Transverse colon (tissue), 4 donors: ENCODE measurements around the gene PRRT4. TPM values are rescaled to one million over a fixed set of nuclear protein-coding genes. Genes with fewer than 3 reads are reported as not detected.

Experiments
- DNase-seq: peaks from one replicate; pipeline ENCODE4 v3.0.0-alpha.2; 2019
- H3K27ac ChIP-seq, 4 donors: fragments of 200-600 bp; sonication (generic); 2 replicates each; pipeline ENCODE4 v1.5.1; 2016 to 2018; ENCODE audit warnings: inconsistent platforms in 4 of 4
- H3K27me3 ChIP-seq: fragments of 200-600 bp; sonication (generic); 2 replicates; pipeline ENCODE4 v1.5.1; 2017; ENCODE audit warnings: inconsistent platforms
- H3K36me3 ChIP-seq, 4 donors: fragments of 200-600 bp; sonication (generic); 2 replicates each; pipeline ENCODE4 v1.5.1; 2017 to 2019; ENCODE audit warnings: inconsistent platforms in 4 of 4
- H3K4me1 ChIP-seq, 4 donors: fragments of 200-600 bp; sonication (generic); 2 replicates each; pipeline ENCODE4 v1.5.1; 2017 to 2020; ENCODE audit warnings: inconsistent platforms in 4 of 4
- H3K4me3 ChIP-seq, 4 donors: fragments of 200-600 bp; sonication (generic); 1 replicate in 1 of 4; 2 replicates in 3 of 4; pipeline versions ENCODE4 v1.5.1 to v1.6.1; 2017 to 2019; ENCODE audit warnings: inconsistent platforms in 4 of 4
- H3K9me3 ChIP-seq, 2 donors: fragments of 200-600 bp; sonication (generic); 2 replicates each; pipeline ENCODE4 v1.5.1; 2017 to 2019; ENCODE audit warnings: inconsistent platforms in 2 of 2
- CTCF ChIP-seq, 5 experiments: fragments of 200-600 bp in 3 of 5; fragments of 450-650 bp in 2 of 5; sonication (generic) in 3 of 5; IDR thresholded peaks; 1 replicate in 2 of 5; 2 replicates in 3 of 5; pipeline ENCODE4 v1.5.1; 2016 to 2017; ENCODE audit warnings: antibody characterized with exemption in 5 of 5, inconsistent platforms in 3 of 5, mild to moderate bottlenecking in 2 of 5, moderate library complexity in 1 of 5
- EP300 ChIP-seq: sonication (generic); formaldehyde crosslinking; IDR thresholded peaks from one replicate; pipeline ENCODE4 v1.6.1; 2017; ENCODE audit warnings: antibody characterized with exemption, low read depth
- POLR2A ChIP-seq: fragments of 450-650 bp; IDR thresholded peaks from one replicate; pipeline ENCODE4 v1.6.1; 2016; ENCODE audit warnings: antibody characterized with exemption, mild to moderate bottlenecking, moderate library complexity
- POLR2AphosphoS5 ChIP-seq, 3 donors: sonication (generic); formaldehyde crosslinking; IDR thresholded peaks; one replicate each; pipeline ENCODE4 v1.6.1; 2016; ENCODE audit warnings: antibody characterized with exemption in 3 of 3
- WGBS, 2 donors: methylation state at CpG; one replicate each; pipeline ENCODE4 v1.1.5; 2018; ENCODE audit warnings: low coverage in 1 of 2; 5-methylcytosine and 5-hydroxymethylcytosine counted together
- in situ Hi-C, 4 donors: fragments of 200-750 bp; cut with MboI; loops; one replicate each; pipeline versions ENCODE4 v1.15.0 to v1.15.1; 2017; ENCODE audit warnings: low sequenced_read_pairs in 3 of 4, low pct_ligation_motif_present in 1 of 4, low pct_unique_long_range_greater_than_20kb in 1 of 4
- intact Hi-C: fragments of 100-400 bp; cut with DNase I; formaldehyde crosslinking; loops from one replicate; pipeline ENCODE4 v1.15.1; 2023; ENCODE audit warnings: low total_unique reads
- total RNA-seq, 4 donors: library from RNA; depleted of rRNA; stranded (reverse); fragments of >200 nt; gene quantifications; one replicate each; pipeline ENCODE4 v1.1.0, GENCODE V29; 2016

Gene PRRT4
- total RNA-seq, 4 donors from 2014 or later: 0.16 to 0.41 TPM; not detected in 2

GRCh38 chr7:128402356-128402755 is 40.9 kb upstream of the PRRT4 start:
- WGBS, 2 donors: 63 to 100% methylated on average over 1 to 2 of the region's 2 CpGs
- TF ChIP-seq EP300 (no peak), POLR2AphosphoS5 (IDR thresholded peaks at IDR 0.05) (no peak), CTCF (IDR thresholded peaks at IDR 0.05) (no peak), POLR2A (no peak)
- no peak overlapping the region for H3K4me3 ChIP-seq
- no peak for DNase-seq
- no peaks in the 10 kb centered on the region for H3K27me3 ChIP-seq
- H3K4me1 ChIP-seq: peaks cover 14 to 30% (median 22%) of the 10 kb centered on the region in 4 donors
- H3K36me3 ChIP-seq: peaks cover 0 to 7% (median 2%) of the 10 kb centered on the region in 4 donors
- in situ Hi-C loops: no loop called here
- intact Hi-C loops: no loop called here
- H3K27ac ChIP-seq: no peak overlapping the region
- no peaks in the 10 kb centered on the region for H3K9me3 ChIP-seq

- Histone ChIP-seq H3K36me3 (peaks cover 0 to 10% (median 2%) of the 10 kb centered on the region in 4 donors), H3K27ac (no peak overlapping the region)
- 85 to 90% methylated on average over 2 to 5 of the region's 5 CpGs for WGBS, 2 donors
These were observed 39.1 kb upstream of the PRRT4 start for GRCh38 chr7:128400566-128400965.

GRCh38 chr7:128399991-128400390 is 38.5 kb upstream of the PRRT4 start:
- TF ChIP-seq CTCF (IDR thresholded peaks at IDR 0.05) (no peak), POLR2AphosphoS5 (IDR thresholded peaks at IDR 0.05) (no peak), EP300 (no peak), POLR2A (no peak)
- in situ Hi-C loops (no loop called here), intact Hi-C loops (no loop called here)
- no peak for DNase-seq
- no peaks in the 10 kb centered on the region for H3K9me3 ChIP-seq
- 89% methylated on average over 7 of the region's 7 CpGs; no CpG with 5 or more reads in 1 of the 2 donors for WGBS, 2 donors
- no peak overlapping the region for H3K27ac ChIP-seq
- H3K4me1 ChIP-seq: peaks cover 8 to 15% (median 12%) of the 10 kb centered on the region in 4 donors
- H3K27me3 ChIP-seq: no peaks in the 10 kb centered on the region
- peaks cover 0 to 10% (median 2%) of the 10 kb centered on the region in 4 donors for H3K36me3 ChIP-seq
- H3K4me3 ChIP-seq: no peak overlapping the region

More at GRCh38 chr7:128400566-128400965, 39.1 kb upstream of the PRRT4 start:
- intact Hi-C loops (no loop called here), in situ Hi-C loops (no loop called here)
- Histone ChIP-seq H3K4me3 (no peak overlapping the region), H3K4me1 (peaks cover 9 to 20% (median 17%) of the 10 kb centered on the region in 4 donors), H3K9me3 (no peaks in the 10 kb centered on the region), H3K27me3 (no peaks in the 10 kb centered on the region)
- TF ChIP-seq POLR2AphosphoS5 (IDR thresholded peaks at IDR 0.05): no peak
- no peak for TF ChIP-seq POLR2A
- no peak for TF ChIP-seq CTCF (IDR thresholded peaks at IDR 0.05)
- no peak for TF ChIP-seq EP300
- no peak for DNase-seq

GRCh38 chr7:128398841-128399135 is 37.3 kb upstream of the PRRT4 start:
- Histone ChIP-seq H3K9me3 (no peaks in the 10 kb centered on the region), H3K27ac (no peak overlapping the region), H3K4me1 (peaks cover 0 to 3% (median under 1%) of the 10 kb centered on the region in 4 donors), H3K4me3 (no peak overlapping the region), H3K27me3 (no peaks in the 10 kb centered on the region), H3K36me3 (peaks cover 0 to 10% (median 2%) of the 10 kb centered on the region in 4 donors)
- intact Hi-C loops: loop anchor here (1.0 kb wide), 1 partner anchor 28 kb away; no protein-coding TSS in a partner anchor
- TF ChIP-seq EP300 (no peak), CTCF (IDR thresholded peaks at IDR 0.05) (peak in 2 of 5 experiments; percentile 5 to 33), POLR2A (no peak), POLR2AphosphoS5 (IDR thresholded peaks at IDR 0.05) (no peak)
- WGBS, 2 donors: 52% methylated on average over 6 of the region's 6 CpGs; no CpG with 5 or more reads in 1 of the 2 donors
- in situ Hi-C loops: no loop called here
- no peak for DNase-seq
